Stimulated activated naive CD8-positive, alpha-beta T cell treated with anti-CD3 and anti-CD28 coated beads, Interleukin-15, Interleukin-2, amounts not matched to agents 100 ng/mL and 50 ng/mL, for 24 hours (primary cell): Measurements from ENCODE around the gene C17orf100.
"Not testable (repeated sequence)": the region's sequence is repeated elsewhere in the genome, so short reads cannot be mapped to it uniquely, and the experiment has no call there.

Experiments used
- H3K27ac Mint-ChIP-seq: one replicate; pipeline ENCODE4 v1.8.0; 2021; ENCODE audit warnings: mild to moderate bottlenecking, mixed read lengths
- H3K27me3 Mint-ChIP-seq: one replicate; pipeline ENCODE4 v1.8.0; 2021; ENCODE audit warnings: mixed read lengths
- H3K36me3 Mint-ChIP-seq: one replicate; pipeline ENCODE4 v1.8.0; 2021; ENCODE audit warnings: low read depth, mixed read lengths
- H3K4me1 Mint-ChIP-seq: one replicate; pipeline ENCODE4 v1.8.0; 2021; ENCODE audit warnings: low read depth, mixed read lengths
- H3K4me3 Mint-ChIP-seq: one replicate; pipeline ENCODE4 v1.8.0; 2021; ENCODE audit warnings: mild to moderate bottlenecking, mixed read lengths
- H3K9me3 Mint-ChIP-seq: one replicate; pipeline ENCODE4 v1.8.0; 2021; ENCODE audit warnings: mixed read lengths

C17orf100 gene

DNA sequence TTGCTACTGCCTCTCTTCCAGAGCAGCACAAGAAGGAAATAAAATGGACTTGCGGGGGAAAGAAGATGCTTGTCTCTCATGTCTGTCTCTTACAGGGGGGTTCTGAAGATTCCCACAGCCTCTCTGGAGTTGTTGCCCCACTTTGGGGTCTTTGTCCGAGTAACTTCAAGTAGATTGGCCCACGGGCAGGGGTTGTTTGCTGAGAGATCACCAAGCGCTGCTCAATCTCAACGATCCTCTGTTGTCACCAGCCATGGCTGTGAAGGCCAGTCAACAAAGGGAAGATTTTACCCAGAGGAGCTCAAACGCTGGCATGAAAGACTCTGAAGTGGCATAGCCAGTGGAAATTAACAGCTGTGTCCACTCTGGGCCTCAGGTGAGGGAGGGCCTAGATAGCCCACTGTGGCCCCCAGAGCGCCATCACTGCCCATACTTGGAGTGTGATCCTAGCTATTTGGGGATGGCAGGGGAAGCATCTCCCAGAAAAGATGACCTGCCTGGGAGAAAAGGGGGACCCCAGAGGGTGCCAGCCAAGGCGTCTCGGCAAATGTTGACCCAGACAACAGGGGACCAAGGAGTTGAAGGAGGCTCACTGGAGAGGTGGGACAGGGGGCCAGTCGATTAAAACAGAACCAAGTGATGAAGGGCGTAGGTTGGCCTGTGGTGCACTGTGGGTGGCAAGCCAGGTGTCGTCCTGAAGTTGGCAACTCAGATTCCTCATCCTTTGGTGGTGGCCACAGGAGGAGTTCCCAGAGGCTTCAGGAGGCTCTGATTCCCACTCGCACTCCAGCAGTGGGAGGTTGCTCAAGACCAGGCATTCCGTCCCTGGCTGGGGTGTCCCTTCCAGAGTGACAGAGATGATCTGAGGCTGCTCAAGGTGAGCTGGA, 33.6 kb downstream of the C17orf100 start:
- H3K4me1 Mint-ChIP-seq, result no peaks in the 10 kb centered on the region
- H3K27ac Mint-ChIP-seq, result no peak overlapping the region
- no peaks in the 10 kb centered on the region for H3K9me3 Mint-ChIP-seq
- no peak overlapping the region for H3K4me3 Mint-ChIP-seq
- H3K36me3 Mint-ChIP-seq, result no peaks in the 10 kb centered on the region
- H3K27me3 Mint-ChIP-seq, result peaks cover 28% of the 10 kb centered on the region

DNA sequence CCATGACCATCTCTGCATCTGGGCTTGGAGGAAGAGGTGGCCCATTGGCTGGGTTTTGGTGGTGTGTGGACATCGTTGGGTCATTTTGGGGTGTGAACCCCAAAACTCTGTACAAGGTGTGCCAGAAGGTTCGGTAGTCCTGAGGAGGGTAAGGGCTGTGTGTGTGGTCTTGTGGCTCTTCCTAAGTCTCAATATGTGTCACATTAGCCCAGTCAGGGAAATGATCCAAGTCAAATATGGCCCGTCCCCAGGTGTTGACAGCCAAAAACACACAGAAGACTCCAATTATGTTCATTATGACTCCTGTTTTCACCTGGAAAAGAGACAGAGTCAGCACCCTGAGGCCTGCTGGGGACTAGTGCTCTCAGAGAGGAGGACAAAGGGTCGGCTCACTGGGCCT, 34.5 kb downstream of the C17orf100 start:
- Mint-ChIP-seq H3K9me3 (no peaks in the 10 kb centered on the region), H3K27me3 (peaks cover 26% of the 10 kb centered on the region), H3K36me3 (no peaks in the 10 kb centered on the region), H3K27ac (no peak overlapping the region), H3K4me1 (no peaks in the 10 kb centered on the region), H3K4me3 (no peak overlapping the region)

DNA sequence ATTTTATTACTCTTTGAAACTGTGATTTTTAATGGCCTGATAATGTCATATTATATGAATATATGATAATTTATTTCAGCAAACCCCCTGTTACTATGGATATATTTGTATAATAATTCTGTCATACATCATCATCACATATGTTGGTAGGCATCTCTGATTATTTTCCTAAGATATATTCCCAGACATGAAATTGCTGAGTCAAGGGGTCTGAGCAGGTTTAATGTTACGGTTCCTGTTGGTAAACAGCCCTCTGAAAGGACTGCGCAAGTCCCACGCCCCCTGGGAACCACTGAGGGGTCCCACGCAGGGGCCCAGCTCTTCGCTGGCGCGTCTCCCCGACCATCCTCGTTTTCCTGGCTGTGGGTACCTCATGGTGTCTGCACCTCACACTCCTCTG, 37.4 kb downstream of the C17orf100 start:
- Mint-ChIP-seq H3K4me1 (no peaks in the 10 kb centered on the region), H3K27ac (no peak overlapping the region), H3K36me3 (no peaks in the 10 kb centered on the region), H3K9me3 (no peaks in the 10 kb centered on the region), H3K4me3 (no peak overlapping the region), H3K27me3 (peaks cover 23% of the 10 kb centered on the region)

DNA sequence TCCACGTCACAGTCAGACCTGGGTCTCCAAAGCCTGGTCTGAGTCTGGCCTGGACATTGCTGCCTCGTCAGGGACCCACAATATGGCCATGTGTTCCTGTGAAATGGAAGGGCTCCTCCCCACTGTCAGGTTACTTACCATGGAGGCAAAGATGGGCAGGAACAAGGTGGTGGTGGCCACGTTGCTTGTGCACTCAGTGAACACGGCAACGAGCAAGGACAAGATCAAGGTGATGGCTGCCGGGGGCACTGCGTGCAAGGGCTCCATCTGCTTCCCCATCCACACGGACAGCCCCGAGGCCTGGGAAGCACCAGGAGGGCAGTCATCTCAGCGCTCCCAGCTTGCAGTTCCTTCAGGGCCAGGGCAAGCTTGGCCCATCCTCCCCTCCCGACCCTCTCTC, 39.1 kb downstream of the C17orf100 start:
- Mint-ChIP-seq H3K4me1 (no peaks in the 10 kb centered on the region), H3K27ac (no peak overlapping the region), H3K4me3 (no peak overlapping the region), H3K9me3 (no peaks in the 10 kb centered on the region), H3K36me3 (no peaks in the 10 kb centered on the region), H3K27me3 (peaks cover 29% of the 10 kb centered on the region)

- no peaks in the 10 kb centered on the region for H3K36me3 Mint-ChIP-seq
- peaks cover 30% of the 10 kb centered on the region for H3K27me3 Mint-ChIP-seq
- no peaks in the 10 kb centered on the region for H3K4me1 Mint-ChIP-seq
Observed at GRCh38 chr17:6691546-6691945, 40.0 kb downstream of the C17orf100 start.

GRCh38 chr17:6691958-6692357, 40.4 kb downstream of the C17orf100 start:
- not testable (repeated sequence) for H3K4me3 Mint-ChIP-seq, H3K4me1 Mint-ChIP-seq, H3K27ac Mint-ChIP-seq, H3K36me3 Mint-ChIP-seq, H3K9me3 Mint-ChIP-seq
- peaks cover 30% of the 10 kb centered on the region for H3K27me3 Mint-ChIP-seq

More at GRCh38 chr17:6691546-6691945, 40.0 kb downstream of the C17orf100 start:
- H3K9me3 Mint-ChIP-seq, result no peaks in the 10 kb centered on the region
- no peak overlapping the region for H3K4me3 Mint-ChIP-seq
- no peak overlapping the region for H3K27ac Mint-ChIP-seq

DNA sequence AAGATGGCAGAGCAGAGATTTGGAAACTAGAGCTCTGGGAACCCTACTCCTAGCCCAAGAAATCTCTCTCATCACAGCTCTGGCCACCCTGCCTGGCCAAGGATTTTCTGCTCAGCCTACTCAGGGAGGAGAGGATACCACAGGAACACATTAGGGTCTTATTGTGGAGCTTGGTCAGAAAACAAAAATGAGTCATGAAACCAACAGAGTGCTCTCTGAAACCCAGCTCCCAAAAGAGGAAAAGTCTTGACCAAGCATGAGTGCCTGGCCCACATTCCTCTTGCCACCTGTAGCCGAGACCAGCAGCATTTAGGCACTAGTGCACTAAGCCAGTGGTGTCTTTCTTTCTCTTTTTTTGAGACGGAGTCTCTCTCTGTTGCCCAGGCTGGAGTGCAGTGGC, 43.5 kb downstream of the C17orf100 start:
- Mint-ChIP-seq H3K4me3 (no peak overlapping the region), H3K9me3 (no peaks in the 10 kb centered on the region), H3K36me3 (no peaks in the 10 kb centered on the region), H3K4me1 (no peaks in the 10 kb centered on the region), H3K27me3 (peaks cover 27% of the 10 kb centered on the region), H3K27ac (no peak overlapping the region)

GRCh38 chr17:6695565-6695964, 44.0 kb downstream of the C17orf100 start:
- H3K27me3 Mint-ChIP-seq, result peaks cover 25% of the 10 kb centered on the region
- H3K27ac Mint-ChIP-seq, result no peak overlapping the region
- no peaks in the 10 kb centered on the region for H3K4me1 Mint-ChIP-seq
- H3K9me3 Mint-ChIP-seq, result no peaks in the 10 kb centered on the region
- H3K36me3 Mint-ChIP-seq, result no peaks in the 10 kb centered on the region
- no peak overlapping the region for H3K4me3 Mint-ChIP-seq

GRCh38 chr17:6696906-6697305, 45.3 kb downstream of the C17orf100 start:
- Mint-ChIP-seq H3K27ac (no peak overlapping the region), H3K4me1 (no peaks in the 10 kb centered on the region), H3K27me3 (peaks cover 14% of the 10 kb centered on the region), H3K36me3 (no peaks in the 10 kb centered on the region), H3K9me3 (no peaks in the 10 kb centered on the region), H3K4me3 (no peak overlapping the region)

- Mint-ChIP-seq H3K36me3 (no peaks in the 10 kb centered on the region), H3K9me3 (no peaks in the 10 kb centered on the region), H3K4me1 (no peaks in the 10 kb centered on the region), H3K27ac (no peak overlapping the region), H3K27me3 (peaks cover 12% of the 10 kb centered on the region), H3K4me3 (no peak overlapping the region)
Observed at GRCh38 chr17:6698004-6698403, 46.4 kb downstream of the C17orf100 start.

DNA sequence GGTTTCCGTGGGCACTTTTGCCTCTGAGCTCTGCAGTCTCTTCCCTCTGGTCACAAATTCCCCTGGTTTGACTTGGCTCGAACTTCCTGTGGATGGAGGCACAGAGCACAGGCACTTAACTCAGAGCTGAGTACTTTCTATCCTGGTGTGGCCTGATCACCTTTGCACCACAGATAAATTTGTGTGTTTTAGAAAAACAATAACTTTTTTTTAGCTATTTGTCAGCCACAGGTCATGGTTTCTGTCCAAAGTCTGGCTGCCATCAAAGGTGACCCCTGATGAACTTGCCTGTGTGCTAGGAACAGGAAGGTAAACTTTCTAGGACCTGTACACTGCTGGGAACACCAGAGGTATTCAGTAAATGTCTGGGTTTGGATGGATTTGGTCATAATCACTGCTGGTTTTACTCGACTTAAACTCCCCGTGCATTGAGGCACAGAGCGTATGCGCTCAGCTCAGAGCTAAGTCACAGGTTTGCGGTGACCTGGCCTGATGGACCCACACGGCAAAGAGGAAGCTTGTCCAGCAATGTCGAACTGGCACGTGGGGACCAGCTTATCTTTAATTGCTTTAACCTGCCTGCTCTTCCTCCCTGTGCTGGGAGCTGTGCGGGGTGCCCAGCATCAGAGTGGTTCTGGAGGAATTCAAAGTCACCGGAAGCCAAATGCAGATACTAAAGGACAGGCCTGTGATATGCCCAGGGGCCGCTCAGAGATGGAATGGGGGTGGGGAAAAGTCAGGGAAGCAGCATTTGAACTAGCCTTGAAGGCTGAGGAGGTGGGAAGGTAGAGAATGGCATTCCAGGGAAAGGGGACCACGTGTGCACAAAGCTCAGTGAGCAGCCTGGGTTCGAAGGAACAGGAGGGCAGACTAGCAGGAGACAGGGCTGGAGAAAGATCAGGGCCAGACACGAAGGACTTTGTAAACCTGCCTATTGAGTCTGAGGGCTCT, 48.7 kb downstream of the C17orf100 start:
- Mint-ChIP-seq H3K4me3 (no peak overlapping the region), H3K27ac (no peak overlapping the region)

GRCh38 chr17:6700948-6701307, 49.4 kb downstream of the C17orf100 start:
- H3K27ac Mint-ChIP-seq, result no peak overlapping the region
- peaks cover 12% of the 10 kb centered on the region for H3K27me3 Mint-ChIP-seq
- no peaks in the 10 kb centered on the region for H3K9me3 Mint-ChIP-seq
- H3K36me3 Mint-ChIP-seq, result no peaks in the 10 kb centered on the region
- H3K4me1 Mint-ChIP-seq, result no peaks in the 10 kb centered on the region
- H3K4me3 Mint-ChIP-seq, result no peak overlapping the region

More for the DNA sequence above, 48.7 kb downstream of the C17orf100 start:
- Mint-ChIP-seq H3K4me1 (no peaks in the 10 kb centered on the region), H3K9me3 (no peaks in the 10 kb centered on the region), H3K27me3 (peaks cover 12% of the 10 kb centered on the region), H3K36me3 (no peaks in the 10 kb centered on the region)

GRCh38 chr17:6701719-6702118, 50.2 kb downstream of the C17orf100 start:
- Mint-ChIP-seq H3K4me1 (no peaks in the 10 kb centered on the region), H3K9me3 (no peaks in the 10 kb centered on the region), H3K27me3 (peaks cover 8% of the 10 kb centered on the region), H3K27ac (no peak overlapping the region), H3K36me3 (no peaks in the 10 kb centered on the region), H3K4me3 (no peak overlapping the region)

DNA sequence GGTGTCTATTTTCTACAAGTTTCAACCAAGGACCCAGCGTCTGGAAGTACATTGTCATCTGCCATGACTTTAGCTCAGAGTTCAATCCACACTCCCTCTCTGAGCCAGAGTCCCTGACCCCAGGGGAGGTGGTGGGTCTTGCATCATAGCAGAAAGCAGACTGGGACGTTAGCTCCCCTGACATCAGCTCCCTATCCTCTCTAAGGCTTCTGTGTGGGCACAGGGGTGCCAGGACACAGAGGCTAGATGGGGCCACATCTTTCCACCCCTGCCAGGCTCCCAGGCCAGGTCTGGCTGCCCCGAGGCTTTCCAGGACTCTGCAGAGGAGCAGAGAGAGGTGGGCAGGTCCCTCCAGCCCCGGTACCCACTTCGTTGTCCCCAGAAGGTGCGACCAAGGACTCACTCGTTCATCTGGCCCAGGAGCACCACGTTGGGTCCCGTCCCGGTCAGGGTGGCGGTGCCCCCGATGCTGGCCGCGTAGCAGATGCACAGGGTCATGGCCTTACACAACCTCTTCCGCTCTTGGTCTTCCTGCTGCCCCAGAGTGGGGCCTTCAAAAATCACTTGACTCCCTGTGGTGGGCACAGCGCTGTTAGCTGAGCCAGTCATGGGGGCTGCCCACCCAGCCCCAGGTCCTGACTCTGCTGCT, 51.1 kb downstream of the C17orf100 start:
- Mint-ChIP-seq H3K4me3 (no peak overlapping the region), H3K9me3 (no peaks in the 10 kb centered on the region), H3K4me1 (no peaks in the 10 kb centered on the region), H3K27ac (no peak overlapping the region), H3K36me3 (no peaks in the 10 kb centered on the region), H3K27me3 (peaks cover 17% of the 10 kb centered on the region)
